NCI-H2227 (cell line): ENCODE data around the gene CD40.

Source experiments
- DNase-seq: peaks from one replicate; lab custom pipeline; 2025; ENCODE audit not compliant: unreplicated experiment; lab: John Stamatoyannopoulos, UW

Gene CD40

GRCh38 chr20:46117704-46118467 lies at the start of gene CD40:
Gene CD40 (plus strand): TSS chr20:46118314. CDS start chr20:46118344, 30 bp downstream.
- no peak for DNase-seq

GRCh38 chr20:46070215-46070900 lies 47.8 kb upstream of the CD40 start:
- no peak for DNase-seq

- no peak for DNase-seq
Observed at GRCh38 chr20:46071573-46071972, 46.5 kb upstream of the CD40 start.

- DNase-seq: no peak
Observed at GRCh38 chr20:46073024-46073423, 45.1 kb upstream of the CD40 start.

- no peak for DNase-seq
Observed at GRCh38 chr20:46073443-46073842, 44.7 kb upstream of the CD40 start.

GRCh38 chr20:46074006-46074405 lies 44.1 kb upstream of the CD40 start:
- no peak for DNase-seq

- no peak for DNase-seq
Observed at GRCh38 chr20:46076806-46077205, 41.3 kb upstream of the CD40 start.

GRCh38 chr20:46077642-46078305 lies 40.3 kb upstream of the CD40 start:
- no peak for DNase-seq

GRCh38 chr20:46078954-46079353 lies 39.2 kb upstream of the CD40 start:
- DNase-seq: no peak

- DNase-seq: no peak
Observed at GRCh38 chr20:46081074-46081473, 37.0 kb upstream of the CD40 start.

- no peak for DNase-seq
Observed at GRCh38 chr20:46083101-46083500, 35.0 kb upstream of the CD40 start.

- no peak for DNase-seq
Observed at GRCh38 chr20:46083531-46084061, 34.5 kb upstream of the CD40 start.

- no peak for DNase-seq
Observed at GRCh38 chr20:46084805-46085178, 33.3 kb upstream of the CD40 start.

GRCh38 chr20:46085179-46085851 lies 32.8 kb upstream of the CD40 start:
- DNase-seq: peak; percentile 42

GRCh38 chr20:46087161-46087560 lies 31.0 kb upstream of the CD40 start:
- DNase-seq: no peak

- no peak for DNase-seq
Observed at GRCh38 chr20:46088409-46089166, 29.5 kb upstream of the CD40 start.

GRCh38 chr20:46089167-46089416 lies 29.0 kb upstream of the CD40 start:
- DNase-seq: no peak

GRCh38 chr20:46089417-46090388 lies 28.4 kb upstream of the CD40 start, which contains the start of gene NCOA5:
Gene NCOA5 (minus strand): TSS chr20:46089962. CDS start chr20:46079424, 10,538 bp downstream.
- DNase-seq: peak; percentile 99
